Measurements from ENCODE around the gene CRX.
"Not testable (repeated sequence)": the region's sequence is repeated elsewhere in the genome, so short reads cannot be mapped to it uniquely, and the experiment has no call there.

The CRX gene

DNA sequence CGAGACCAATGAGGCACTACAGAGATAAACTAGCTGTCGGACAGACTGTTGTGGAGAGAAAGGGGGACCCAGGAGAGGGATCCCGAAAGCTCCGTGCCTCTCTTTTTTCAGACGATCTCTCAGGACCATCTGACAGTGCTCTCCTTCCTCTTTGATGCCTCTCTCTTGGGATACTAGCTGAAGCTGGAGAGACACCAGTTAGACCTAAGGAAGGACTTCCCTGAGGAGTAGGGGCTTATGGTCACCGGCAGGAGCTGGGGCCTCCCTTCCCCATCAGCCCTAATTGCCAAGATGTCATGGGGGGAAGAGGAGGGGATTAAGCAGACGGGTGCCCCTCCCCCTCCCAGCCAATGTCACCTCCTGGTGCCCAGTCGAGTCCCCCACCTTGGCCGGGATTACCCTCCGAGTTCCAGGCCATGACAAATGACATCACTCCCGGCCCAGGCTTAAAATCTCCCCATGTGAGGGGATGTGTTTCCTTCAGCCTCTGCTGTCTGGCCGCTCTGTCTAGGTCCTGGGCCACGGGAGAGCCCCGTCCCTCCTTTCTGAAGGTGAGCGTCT is at the start of gene CRX:
Gene CRX, plus strand, starts transcription at position 478 of the 561 bp plus-strand sequence. CDS start 12,507 bp downstream, outside the sequence.
- no peak for DNase-seq

DNA sequence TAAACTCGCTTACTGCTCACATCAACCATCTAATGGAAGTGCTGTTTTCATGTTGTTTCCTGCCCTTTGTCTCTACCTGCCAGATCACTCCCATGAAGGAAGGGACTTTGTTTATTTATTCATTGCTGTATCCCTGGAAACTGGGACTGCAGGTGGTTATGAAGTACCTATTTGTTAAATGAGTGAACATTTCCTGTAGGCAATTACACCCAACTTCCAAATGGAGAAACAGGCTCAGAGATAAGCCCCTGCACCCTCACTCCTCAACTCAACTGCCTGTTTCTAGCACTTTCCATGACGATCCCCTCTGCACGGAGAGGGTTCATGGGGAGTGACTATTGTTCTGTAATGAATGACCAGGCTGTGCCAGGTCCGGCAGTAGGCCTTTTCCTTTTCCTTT is 45.2 kb upstream of the CRX start:
- DNase-seq, result no peak

DNA sequence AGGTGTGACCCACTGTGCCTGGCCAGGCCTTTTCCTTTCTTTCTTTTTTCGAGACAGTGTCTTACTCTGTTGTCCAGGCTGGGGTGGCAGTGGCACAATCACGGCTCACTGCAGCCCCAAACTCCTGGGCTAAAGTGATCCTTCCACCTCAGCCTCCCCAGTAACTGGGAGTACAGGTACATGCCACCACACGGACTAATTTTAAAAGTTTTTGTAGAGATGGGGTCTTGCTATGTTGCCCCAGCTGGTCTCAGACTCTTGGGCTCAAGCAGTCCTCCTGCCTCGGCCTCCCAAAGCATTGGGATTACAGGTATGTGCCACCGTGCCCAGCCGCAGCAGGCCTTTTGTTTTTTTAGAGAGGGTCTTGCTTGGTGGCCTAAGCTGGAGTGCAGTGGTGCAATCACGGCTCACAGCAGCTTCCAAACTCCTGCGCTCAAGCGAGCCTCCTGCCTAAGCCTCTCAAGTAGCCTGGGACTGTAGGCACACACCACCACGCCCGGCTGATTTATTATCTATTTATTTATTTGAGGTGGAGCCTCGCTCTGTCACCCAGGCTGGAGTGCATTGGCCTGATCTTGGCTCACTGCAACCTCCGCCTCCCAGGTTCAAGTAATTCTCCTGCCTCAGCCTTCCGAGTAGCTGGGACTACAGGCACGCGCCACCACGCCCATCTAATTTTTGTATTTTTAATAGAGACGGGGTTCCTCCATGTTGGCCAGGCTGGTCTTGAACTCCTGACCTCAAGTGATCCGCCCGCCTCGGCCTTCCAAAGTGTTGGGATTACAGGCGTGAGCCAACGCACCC is 44.3 kb upstream of the CRX start:
- DNase-seq, result not testable (repeated sequence)

DNA sequence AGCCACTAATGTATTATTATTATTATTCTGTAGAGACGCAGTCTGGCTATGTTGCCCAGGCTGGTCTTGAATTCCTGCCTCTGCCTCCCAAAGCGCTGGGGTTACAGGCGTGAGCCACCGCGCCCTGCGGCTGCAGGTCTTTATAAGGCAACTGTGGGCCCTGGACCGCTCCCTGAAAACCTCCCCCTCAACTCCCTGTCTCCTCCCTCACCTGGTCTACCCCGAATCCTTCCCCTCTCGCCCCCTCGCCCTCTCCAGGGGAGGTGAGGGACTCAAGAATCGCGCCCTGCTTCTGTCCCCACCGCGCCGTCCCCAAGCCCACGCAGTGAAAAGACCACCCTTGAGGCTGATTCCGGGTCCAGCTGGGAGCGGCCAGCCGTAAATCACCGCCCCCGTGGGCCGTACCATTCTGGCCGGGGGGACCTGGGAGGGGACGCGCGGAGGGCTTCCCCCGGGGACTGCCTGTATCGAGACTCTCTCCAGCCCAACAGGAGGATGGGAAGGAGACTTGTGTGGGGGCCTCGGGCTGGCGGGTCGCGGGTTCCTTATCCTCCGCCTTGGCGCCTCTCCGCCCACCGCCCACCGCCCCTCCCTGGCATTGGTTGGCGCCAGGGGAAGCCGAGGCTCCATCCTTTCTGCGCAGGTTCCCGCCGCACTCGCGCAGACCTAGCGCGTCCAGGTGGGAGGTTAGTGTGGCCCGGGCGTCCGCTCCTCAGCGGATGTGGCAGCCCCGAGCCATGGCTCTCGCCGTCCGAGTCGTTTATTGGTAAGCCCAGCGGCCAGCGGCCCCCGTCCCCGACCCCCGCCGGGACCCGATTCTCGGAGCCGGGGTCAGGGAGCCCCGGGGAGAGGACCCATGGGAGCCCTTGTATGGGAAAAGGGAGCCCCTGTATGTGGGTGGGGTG is 43.4 kb upstream of the CRX start, which contains the start of gene SELENOW:
Gene SELENOW, plus strand, starts transcription at position 655 of the 905 bp plus-strand sequence. Its CDS starts 83 bp downstream, at position 738.
- DNase-seq, result peak; percentile 66 to 72

DNA sequence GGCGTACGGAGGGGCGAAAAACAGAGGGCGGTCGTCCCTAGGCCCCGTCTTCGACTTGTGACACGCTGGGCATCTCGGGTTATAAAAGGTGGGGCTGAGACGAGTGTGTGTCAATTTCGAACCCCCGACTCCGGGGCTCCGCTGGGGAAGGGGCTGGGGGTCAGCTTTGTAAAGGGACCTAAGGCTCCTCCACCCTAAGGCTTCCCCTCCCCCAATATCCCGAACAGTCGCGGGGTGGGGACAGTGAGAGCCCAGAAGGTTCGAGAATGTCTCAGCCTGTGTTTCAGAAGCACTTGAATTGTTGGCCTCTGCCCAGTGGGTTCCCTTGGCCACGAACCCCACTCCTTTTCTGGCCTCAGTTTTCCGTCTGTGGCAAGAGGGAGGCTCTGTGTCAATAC is 42.8 kb upstream of the CRX start:
- no peak for DNase-seq

DNA sequence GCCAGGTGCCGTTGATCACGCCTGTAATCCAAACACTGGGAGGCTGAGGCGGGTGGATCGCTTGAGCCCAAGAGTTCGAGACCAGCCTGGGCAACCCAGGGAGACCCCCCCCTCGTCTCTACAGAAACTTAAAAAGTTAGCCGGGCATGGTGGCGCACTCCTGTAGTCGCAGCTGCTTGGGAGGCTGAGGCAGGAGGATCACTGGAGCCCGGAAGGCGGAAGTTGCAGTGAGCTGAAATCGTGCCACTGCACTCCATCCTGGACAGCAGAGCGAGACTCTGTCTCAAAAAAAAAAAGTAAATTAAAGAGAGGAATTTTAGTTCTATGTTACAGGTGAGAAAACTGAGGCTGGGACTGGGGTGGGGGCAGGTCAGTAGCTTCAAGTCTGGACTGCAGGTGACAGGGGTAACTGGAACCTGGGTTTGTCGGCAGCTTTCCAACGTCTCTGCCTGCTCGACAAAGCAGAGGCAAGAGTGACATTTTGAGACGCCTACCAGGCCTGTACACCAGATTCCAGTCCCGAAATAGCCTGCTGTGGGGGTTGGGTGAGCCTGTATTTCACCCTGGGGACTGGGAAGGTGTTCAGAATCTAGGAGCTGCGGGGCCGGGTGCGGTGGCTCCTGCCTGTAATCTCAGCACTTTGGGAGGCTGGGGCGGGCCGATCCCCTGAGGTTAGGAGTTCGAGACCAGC is 42.1 kb upstream of the CRX start:
- no peak for DNase-seq

DNA sequence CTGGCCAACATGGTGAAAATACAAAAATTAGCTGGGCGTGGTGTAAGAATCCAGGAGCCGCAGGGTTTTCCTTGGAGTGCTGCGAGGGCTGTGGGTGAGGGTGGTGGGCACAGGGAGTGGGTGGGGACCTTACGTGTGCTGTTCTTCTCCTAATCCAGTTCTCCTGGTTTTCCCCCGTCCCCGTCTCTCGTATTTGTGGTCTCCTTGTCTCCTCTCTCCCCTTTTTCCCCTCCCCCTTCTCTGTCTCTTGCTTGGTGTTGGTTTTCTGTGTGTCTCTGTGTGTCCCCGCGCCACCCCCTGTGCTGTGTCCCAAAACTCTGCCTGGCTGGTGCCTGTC is 41.6 kb upstream of the CRX start:
- no peak for DNase-seq

DNA sequence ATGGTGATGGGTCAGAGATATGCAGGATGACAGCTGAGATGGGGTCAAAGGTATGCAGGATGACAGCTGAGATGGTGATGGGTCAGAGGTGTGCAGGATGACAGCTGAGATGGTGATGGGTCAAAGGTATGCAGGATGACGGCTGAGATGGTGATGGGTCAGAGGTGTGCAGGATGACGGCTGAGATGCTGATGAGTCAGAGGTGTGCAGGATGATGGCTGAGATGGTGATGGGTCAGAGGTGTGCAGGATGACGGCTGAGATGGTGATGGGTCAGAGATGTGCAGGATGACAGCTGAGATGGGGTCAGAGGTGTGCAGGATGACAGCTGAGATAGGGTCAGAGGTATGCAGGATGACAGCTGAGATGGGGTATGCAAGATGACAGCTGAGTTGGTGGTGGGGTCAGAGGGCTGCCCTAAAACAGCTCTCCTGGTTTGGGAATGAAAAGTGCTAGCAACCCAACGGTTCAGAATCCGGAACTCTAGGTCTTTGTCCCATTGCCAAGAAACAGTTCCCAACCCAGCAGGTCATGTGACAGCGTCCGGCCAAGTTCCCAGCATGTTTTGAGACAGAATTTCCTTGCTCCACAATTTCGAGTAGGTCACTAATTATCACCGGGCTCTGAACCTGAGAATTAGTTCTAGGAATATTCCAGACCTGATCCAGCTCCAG is 40.0 kb upstream of the CRX start:
- DNase-seq, result no peak

DNA sequence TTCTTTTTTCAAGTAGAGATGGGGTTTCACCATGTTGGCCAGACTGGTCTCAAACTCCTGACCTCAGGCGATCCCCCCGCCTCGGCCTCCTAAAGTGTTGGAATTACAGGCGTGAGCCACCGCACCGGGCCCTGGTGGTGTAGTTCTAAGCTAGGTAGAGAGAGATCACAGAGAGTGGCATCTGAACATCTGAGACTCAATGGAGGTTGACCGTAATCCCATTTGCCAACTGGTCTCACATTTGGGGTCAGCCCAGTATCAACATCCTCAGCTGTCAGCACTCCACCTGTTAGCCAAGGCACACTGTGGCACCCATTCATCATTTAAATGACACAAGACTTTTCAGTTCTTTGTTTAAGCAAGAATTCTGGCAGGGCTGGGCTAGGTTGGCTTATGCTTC is 35.2 kb upstream of the CRX start:
- no peak for DNase-seq

DNA sequence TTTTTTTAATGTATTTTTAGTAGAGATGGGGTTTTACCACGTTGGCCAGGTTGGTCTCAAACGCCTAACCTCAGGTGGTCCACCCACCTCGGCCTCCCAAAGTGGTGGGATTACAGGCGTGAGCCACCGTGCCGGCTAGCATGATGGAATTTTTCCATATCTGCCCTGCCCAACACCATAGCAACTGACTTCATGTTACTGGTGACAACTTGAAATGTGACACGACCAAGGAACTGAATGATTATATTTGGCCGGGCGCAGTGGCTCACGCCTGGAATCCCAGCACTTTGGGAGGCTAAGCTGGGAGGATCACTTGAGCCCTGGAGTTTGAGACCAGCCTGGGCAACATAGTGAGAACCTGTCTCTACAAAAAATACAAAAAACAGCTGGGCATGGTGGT is 34.4 kb upstream of the CRX start:
- not testable (repeated sequence) for DNase-seq

DNA sequence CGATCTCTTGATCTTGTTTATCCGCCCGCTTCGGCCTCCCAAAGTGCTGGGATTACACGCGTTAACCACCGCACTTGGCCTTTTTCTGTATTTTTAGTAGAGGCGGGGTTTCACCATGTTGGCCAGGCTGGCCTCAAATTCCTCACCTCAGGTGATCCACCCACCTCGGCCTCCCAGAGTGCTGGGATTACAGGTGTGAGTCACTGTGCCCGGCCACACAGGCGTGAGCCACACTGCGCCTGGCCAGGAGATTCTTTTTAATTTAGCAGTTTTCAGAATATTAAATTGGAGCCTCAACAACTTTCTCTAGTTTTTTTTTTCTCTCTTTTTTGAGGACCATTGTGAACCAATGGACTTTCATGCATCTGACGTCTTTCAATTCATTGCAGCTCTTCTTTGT is 31.9 kb upstream of the CRX start:
- DNase-seq, result not testable (repeated sequence)

DNA sequence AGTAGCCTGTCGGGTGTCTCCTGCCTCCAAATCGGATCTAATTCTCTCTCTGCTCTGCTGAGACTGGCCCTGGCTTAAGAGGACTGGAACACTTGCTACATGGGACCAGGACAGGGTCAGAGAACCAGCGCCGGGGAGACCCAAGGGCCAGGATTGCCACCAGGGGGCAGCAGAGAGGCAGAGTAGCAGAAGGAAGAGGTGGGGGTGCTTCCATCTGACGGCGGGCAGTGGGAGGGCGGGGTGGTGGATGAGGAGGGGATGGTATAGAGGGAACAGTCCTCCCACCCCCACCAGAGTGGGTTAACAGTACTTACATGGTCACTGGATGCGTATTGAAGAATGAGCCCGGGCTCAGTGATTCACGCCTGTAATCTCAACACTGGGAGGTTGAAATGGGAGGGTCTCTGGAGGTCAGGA is 31.3 kb upstream of the CRX start:
- DNase-seq, result peak; percentile 93 to 95

DNA sequence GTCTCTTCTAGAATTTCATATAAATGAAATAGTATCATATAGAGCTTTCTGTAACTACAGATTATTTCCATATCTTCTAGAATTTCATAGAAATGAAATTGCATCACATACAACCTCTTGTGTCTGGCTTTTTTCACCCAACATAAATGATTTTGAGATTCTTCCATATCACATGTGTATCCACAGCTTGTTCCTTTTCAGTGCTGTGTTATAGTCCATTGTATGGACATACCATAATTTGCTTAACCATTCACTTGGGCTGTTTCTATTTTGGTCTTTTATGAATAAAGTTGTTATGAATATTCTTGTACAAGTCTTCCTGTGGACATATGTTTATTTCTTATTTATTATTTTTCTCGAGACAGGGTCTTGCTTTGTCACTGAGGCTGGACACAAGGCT is 29.1 kb upstream of the CRX start:
- no peak for DNase-seq

DNA sequence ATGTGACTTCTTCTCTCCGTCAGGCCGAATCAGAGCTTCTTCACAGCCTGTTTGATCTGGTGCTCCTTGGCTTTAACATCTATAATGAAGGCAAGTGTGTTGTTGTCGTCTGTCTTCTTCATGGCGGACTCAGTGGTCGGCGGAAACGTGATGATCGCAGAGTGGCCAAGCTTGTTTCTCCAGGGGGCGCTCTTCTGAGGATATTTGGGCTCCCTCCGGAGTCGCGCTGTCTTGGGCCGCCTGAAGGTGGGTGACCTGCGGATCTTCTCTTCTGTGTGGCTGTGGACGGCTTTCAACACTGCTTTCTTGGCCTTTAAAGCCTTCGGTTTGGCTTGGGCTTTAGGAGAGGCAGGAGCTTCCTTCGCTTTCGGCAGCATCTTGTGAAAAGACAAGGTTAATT is 27.2 kb upstream of the CRX start:
- no peak for DNase-seq

DNA sequence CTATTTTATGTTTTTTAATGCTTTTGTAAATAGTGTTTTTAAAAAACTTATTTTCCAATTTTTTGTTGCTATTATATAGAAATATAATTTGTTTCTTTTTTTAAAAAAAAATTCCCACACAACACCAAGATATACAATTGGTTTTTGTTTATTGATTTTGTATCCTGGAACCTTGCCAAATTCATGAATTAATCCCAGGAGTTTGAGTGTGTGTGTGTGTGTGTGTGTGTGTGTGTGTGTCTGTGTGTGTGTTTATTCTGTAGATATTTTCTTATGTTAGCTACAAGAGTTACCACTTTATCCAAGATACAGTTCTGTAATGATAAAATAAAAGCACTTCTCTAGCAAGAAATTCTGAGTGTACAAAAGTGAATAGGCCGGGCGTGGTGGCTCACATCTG is 25.0 kb upstream of the CRX start:
- DNase-seq, result no peak

DNA sequence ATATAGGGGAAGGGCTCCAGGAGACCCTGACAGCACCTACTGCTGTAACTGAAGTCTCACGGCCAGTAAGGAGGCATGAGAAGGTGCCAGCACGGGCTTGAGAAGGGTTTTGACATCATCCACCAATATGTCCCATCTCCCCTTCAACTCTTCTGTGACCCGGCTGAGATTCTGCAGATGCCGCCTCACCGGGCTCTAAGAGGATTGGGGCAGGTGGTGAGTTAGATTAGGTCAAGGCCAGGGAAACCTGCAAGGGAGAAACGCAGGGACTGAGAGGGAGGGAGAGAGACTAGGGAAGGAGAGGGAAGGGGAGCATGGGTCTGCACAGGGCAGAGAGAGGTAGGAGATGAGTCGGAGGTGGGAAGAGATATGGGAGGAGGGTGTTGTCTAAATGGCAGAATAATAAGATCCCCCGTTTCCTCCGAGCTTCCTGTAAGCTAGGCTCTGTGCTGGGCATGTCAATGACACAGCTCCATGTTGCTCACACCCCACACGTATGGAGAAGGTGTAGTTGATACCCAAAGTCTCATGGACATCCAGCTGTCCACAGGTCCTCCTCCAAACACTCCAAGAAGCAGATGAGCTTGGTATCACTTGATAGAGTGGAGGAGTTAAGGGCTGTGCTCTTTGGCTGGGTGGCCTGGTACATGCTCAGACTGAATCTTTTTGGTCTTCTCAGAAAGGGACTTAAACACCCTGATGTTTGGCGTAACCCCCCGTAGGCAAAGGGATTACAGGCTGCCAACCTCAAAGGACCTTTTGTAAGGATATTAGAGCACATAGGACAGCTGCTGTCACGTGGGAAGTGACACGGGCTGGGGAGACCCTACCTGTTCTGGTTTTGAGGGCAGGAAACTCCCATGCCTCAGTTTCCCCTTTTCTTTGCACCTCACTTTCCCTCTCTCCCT is 23.5 kb upstream of the CRX start:
- DNase-seq, result no peak

DNA sequence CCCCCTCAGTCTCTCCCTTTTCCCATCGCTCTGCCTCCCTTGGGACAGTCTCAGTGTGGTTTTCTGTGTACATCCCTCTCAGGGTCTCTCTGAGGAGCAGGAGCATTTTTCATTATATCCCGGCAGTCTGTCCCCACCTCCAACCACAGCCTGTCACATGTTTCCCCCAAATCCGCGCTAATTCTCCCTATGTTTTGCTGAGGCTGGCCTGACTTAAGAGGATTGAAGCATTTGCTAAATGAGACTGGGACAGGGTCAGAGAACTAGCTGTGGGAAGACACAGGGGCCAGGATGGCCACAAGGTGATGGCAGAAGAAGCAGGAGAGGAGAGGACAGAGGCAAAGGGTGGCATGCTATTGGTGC is 22.9 kb upstream of the CRX start:
- no peak for DNase-seq

DNA sequence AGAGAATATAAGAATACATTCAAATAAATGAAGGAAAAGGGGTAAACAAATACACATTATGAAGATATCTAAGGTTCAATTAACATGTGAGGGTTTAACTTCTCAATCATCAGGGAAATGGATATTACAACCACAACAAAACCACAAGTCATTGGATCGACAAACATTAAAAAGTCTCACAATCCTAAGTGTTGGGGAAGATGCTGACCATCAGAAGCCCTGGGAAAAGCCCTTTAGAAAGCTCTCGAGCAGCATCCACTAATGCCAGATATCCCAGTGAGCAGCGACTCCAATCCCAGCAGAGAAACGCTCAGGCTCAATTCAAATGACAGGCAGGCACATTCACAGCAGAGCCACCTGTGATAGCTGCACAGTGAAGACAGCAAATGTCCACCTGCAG is 20.5 kb upstream of the CRX start:
- DNase-seq, result no peak

DNA sequence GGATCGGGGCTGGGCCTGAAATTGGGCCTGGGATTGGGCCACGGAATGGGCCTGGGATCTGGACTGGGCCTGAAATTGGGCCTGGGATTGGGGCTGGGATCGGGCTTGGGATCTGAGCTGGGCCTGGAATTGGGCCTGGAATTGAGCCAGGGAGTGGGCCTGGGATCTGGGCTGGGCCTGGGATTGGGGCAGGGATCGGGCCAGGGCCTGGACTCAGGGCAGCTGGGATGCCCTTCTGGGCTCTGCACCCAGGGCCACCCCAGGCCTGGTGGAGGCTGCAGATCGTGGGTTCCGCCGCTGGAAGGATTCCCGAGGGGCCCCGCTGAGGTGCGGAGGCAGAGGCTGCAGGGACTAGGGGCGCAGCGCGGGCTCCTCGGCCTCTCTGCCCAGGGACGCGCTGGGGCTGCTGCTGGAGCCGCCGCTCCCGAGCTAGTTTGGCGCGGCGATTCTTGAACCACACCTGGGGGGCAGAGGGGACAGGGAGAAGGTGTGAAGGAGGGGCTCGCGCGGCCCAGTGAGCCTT is 19.2 kb upstream of the CRX start:
- DNase-seq, result no peak

DNA sequence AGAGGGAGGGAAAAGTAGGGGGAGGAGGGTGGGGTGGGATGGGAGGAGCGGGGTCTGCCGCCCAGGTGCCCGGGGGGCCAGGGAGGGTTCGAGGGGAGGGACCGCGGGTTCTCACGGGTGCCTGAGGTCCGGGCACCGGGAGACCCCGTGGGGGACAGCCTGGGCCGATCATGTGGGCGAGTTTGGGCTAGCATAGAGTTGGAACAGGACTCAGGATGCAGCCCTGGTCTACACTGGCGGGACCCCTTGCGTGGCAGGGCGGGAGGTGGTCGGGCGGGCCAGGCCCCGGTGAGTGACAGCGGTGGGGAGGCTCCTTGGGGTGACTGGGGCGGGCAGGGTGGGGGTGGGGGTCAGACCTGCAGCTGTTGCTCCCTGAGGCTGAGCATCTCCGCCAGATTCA is 18.6 kb upstream of the CRX start:
- DNase-seq, result not testable (repeated sequence)

DNA sequence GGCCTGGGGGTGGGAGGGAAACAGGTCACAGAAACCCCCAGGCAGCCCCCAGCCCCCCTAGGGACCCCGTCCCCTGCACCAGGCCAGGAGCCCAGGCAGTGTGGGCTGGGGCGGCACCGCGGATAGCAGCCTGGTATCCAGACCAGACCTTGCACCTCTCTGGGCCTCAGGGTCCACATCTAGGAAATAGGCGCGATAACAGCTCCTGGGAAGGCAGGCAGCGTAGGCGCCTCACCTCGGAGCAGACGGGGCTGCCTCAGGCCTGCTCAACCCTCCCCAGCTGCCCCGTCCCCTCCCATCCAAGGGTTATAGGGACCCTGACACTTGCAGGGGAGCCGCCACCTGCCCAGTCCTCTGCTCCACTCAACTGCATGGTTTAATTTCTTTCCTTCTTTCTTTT is 18.1 kb upstream of the CRX start:
- not testable (repeated sequence) for DNase-seq
